Occipital lobe (tissue), 2 donors: Measurements from ENCODE around the gene ATXN7L3. TPM values are rescaled to one million over a fixed set of nuclear protein-coding genes. Genes with fewer than 3 reads are reported as not detected.
A peak's percentile ranks its signal among the peaks of the same experiment; 100 is the strongest.

Experiments used
- DNase-seq: peaks from one replicate; lab custom pipeline; 2025; lab: John Stamatoyannopoulos, UW
- total RNA-seq: library from RNA; depleted of rRNA; stranded (reverse); fragments of >200 nt; gene quantifications from one replicate; pipeline ENCODE4 v1.2.3, GENCODE V29; 2014

Gene ATXN7L3
- total RNA-seq, 1 donor from 2014 or later = 66.0 TPM

- peak; percentile 77 for DNase-seq
Observed at GRCh38 chr17:44218344-44219107, 18.8 kb upstream of the ATXN7L3 start.

GRCh38 chr17:44217738-44218343 lies 18.2 kb upstream of the ATXN7L3 start:
- DNase-seq = no peak

- no peak for DNase-seq
Observed at GRCh38 chr17:44216694-44217093, 17.0 kb upstream of the ATXN7L3 start.

- DNase-seq = no peak
Observed at GRCh38 chr17:44216173-44216572, 16.5 kb upstream of the ATXN7L3 start.

- no peak for DNase-seq
Observed at GRCh38 chr17:44214896-44215295, 15.2 kb upstream of the ATXN7L3 start.

GRCh38 chr17:44214230-44214494 lies 14.5 kb upstream of the ATXN7L3 start:
- no peak for DNase-seq

- no peak for DNase-seq
Observed at GRCh38 chr17:44213403-44214229, 13.9 kb upstream of the ATXN7L3 start.

- no peak for DNase-seq
Observed at GRCh38 chr17:44212507-44213402, 13.1 kb upstream of the ATXN7L3 start.

- no peak for DNase-seq
Observed at GRCh38 chr17:44211281-44212265, 11.9 kb upstream of the ATXN7L3 start.

- peak; percentile 75 for DNase-seq
Observed at GRCh38 chr17:44210342-44211192, 10.9 kb upstream of the ATXN7L3 start.

- DNase-seq = no peak
Observed at GRCh38 chr17:44209786-44210341, 10.2 kb upstream of the ATXN7L3 start.

- no peak for DNase-seq
Observed at GRCh38 chr17:44207743-44208142, 8.1 kb upstream of the ATXN7L3 start.

- no peak for DNase-seq
Observed at GRCh38 chr17:44207319-44207718, 7.6 kb upstream of the ATXN7L3 start.

GRCh38 chr17:44206825-44207155 lies 7.1 kb upstream of the ATXN7L3 start:
- DNase-seq = no peak

- no peak for DNase-seq
Observed at GRCh38 chr17:44205962-44206824, 6.5 kb upstream of the ATXN7L3 start.

GRCh38 chr17:44204441-44204882 lies 4.8 kb upstream of the ATXN7L3 start:
- no peak for DNase-seq

GRCh38 chr17:44203731-44204440 lies 4.2 kb upstream of the ATXN7L3 start:
- no peak for DNase-seq
